OCI-LY7 (cell line): ENCODE results near the gene FERMT3. TPM values are rescaled to one million over a fixed set of nuclear protein-coding genes. Genes with fewer than 3 reads are reported as not detected.

Experiments used
- BruUV-seq: library from RNA; stranded (reverse); fragments of 400-500 nt; replicated peaks from 2 replicates; lab custom pipeline; 2021; lab: Mats Ljungman, UMichigan
- CTCF ChIA-PET: fragments of 300-600 bp; sonication (Branson Sonifier 250); formaldehyde crosslinking; loops from one replicate; lab custom pipeline; 2022; ENCODE audit warnings: antibody characterized with exemption; ENCODE audit not compliant: unreplicated experiment; lab: Charles Lee
- POLR2A ChIA-PET: fragments of 300-600 bp; sonication (Branson Sonifier 250); formaldehyde crosslinking; loops from one replicate; lab custom pipeline; 2022; ENCODE audit warnings: antibody characterized with exemption; lab: Charles Lee
- DNase-seq: peaks from one replicate; pipeline ENCODE4 v3.0.0-alpha.2; 2015; ENCODE audit warnings: low spot score
- H2AFZ ChIP-seq: fragments of 200-600 bp; sonication (generic), shearing (Covaris generic); 2 replicates; pipeline ENCODE4 v1.6.1; 2014; ENCODE audit warnings: mild to moderate bottlenecking, antibody characterized with exemption, low read length, moderate library complexity
- H3K27ac ChIP-seq: fragments of 200-600 bp; sonication (generic); 2 replicates; pipeline ENCODE4 v1.5.1; 2014; ENCODE audit warnings: mixed run types, low read depth, mild to moderate bottlenecking, moderate library complexity, low read length, inconsistent platforms; ENCODE audit not compliant: poor library complexity, severe bottlenecking
- H3K36me3 ChIP-seq: fragments of 200-600 bp; sonication (generic); 2 replicates; pipeline ENCODE4 v1.6.1; 2014; ENCODE audit warnings: mild to moderate bottlenecking, antibody characterized with exemption, low read length, moderate library complexity, mixed read lengths; ENCODE audit not compliant: insufficient read depth
- H3K4me1 ChIP-seq: fragments of 200-600 bp; sonication (generic); 2 replicates; pipeline ENCODE4 v1.5.1; 2014; ENCODE audit warnings: mild to moderate bottlenecking, low read length; ENCODE audit not compliant: insufficient read depth, poor library complexity, severe bottlenecking
- H3K4me2 ChIP-seq: fragments of 200-600 bp; sonication (generic); 2 replicates; pipeline ENCODE4 v1.6.1; 2014; ENCODE audit warnings: mild to moderate bottlenecking, low read length
- H3K4me3 ChIP-seq: fragments of 200-600 bp; sonication (generic); 2 replicates; pipeline ENCODE4 v1.5.1; 2014; ENCODE audit warnings: mild to moderate bottlenecking, low read depth, low read length; ENCODE audit not compliant: poor library complexity, severe bottlenecking
- H3K79me2 ChIP-seq: fragments of 200-600 bp; sonication (generic); 2 replicates; pipeline ENCODE4 v1.6.1; 2016; ENCODE audit warnings: low read depth, mild to moderate bottlenecking, low read length, moderate library complexity, mixed read lengths; ENCODE audit not compliant: insufficient read depth
- H3K9me2 ChIP-seq: fragments of 200-600 bp; sonication (generic); 2 replicates; pipeline ENCODE4 v1.6.1; 2016; ENCODE audit warnings: mild to moderate bottlenecking, low read length, mixed read lengths; ENCODE audit not compliant: insufficient read depth
- H3K9me3 ChIP-seq: fragments of 200-600 bp; sonication (generic); 2 replicates; pipeline ENCODE4 v1.6.1; 2014; ENCODE audit warnings: mild to moderate bottlenecking, mixed run types, low read length, mixed read lengths
- H4K20me1 ChIP-seq: fragments of 200-600 bp; sonication (generic); 2 replicates; pipeline ENCODE4 v1.6.1; 2014; ENCODE audit warnings: mild to moderate bottlenecking, antibody characterized with exemption, low read length, moderate library complexity, mixed read lengths; ENCODE audit not compliant: insufficient read depth
- EZH2phosphoT487 ChIP-seq: fragments of 200-600 bp; sonication (generic); IDR thresholded peaks from 2 replicates; pipeline ENCODE4 v1.6.1; 2018; ENCODE audit warnings: low read depth, borderline replicate concordance, mild to moderate bottlenecking, mixed run types, antibody characterized with exemption, low read length, moderate library complexity, mixed read lengths
- intact Hi-C: fragments of 100-400 bp; cut with micrococcal nuclease; formaldehyde crosslinking; loops from one replicate; pipeline ENCODE4 v1.10.0; 2022; ENCODE audit not compliant: unreplicated experiment
- total RNA-seq, 2 experiments: library from RNA; depleted of rRNA in 1 of 2; stranded (reverse); fragments of >200 nt in 1 of 2; shearing (Covaris generic) in 1 of 2; gene quantifications; 2 replicates each; pipeline ENCODE4 v1.2.3, GENCODE V29; 2014 to 2022
- TF ChIP-seq, protein P1 (sequence below): fragments of 200-600 bp; sonication (generic); conservative IDR thresholded peaks from 2 replicates; pipeline ENCODE4 v1.5.1; 2014; ENCODE audit warnings: mild to moderate bottlenecking, antibody characterized with exemption, low read length, moderate library complexity, mixed read lengths

Gene FERMT3
- total RNA-seq, 2 experiments from 2014 or later, result 120 to 201 TPM

DNA sequence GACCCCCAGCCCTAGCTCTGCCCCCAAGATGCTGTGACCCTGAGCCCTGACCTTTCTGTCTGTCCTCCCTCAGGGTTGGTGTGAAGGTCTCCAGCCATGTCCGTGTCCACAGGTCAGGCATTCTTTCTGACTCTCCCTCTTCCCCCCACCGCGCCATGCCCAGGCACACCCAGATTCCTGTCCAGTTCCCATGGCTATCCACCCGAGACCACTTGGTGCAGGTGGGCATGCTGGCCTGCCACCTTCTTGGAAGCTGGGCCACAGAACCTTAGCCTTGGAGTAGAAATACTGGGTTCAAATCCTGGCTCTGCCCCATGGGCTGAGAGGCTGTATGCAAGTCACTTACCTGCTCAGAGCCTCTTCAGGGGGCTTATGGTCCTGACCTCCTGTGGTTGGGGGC, 42.5 kb downstream of the FERMT3 start:
- intact Hi-C loops, result no loop called here
- TF ChIP-seq, protein P1, sequence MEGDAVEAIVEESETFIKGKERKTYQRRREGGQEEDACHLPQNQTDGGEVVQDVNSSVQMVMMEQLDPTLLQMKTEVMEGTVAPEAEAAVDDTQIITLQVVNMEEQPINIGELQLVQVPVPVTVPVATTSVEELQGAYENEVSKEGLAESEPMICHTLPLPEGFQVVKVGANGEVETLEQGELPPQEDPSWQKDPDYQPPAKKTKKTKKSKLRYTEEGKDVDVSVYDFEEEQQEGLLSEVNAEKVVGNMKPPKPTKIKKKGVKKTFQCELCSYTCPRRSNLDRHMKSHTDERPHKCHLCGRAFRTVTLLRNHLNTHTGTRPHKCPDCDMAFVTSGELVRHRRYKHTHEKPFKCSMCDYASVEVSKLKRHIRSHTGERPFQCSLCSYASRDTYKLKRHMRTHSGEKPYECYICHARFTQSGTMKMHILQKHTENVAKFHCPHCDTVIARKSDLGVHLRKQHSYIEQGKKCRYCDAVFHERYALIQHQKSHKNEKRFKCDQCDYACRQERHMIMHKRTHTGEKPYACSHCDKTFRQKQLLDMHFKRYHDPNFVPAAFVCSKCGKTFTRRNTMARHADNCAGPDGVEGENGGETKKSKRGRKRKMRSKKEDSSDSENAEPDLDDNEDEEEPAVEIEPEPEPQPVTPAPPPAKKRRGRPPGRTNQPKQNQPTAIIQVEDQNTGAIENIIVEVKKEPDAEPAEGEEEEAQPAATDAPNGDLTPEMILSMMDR, result no peak
- no peak for TF ChIP-seq EZH2phosphoT487
- no peak overlapping the region for H2AFZ ChIP-seq
- H3K4me2 ChIP-seq, result peak overlapping the region; percentile 24; the same call in 1 of the 2 replicates
- POLR2A ChIA-PET, result no interaction called here
- no peak overlapping the region for H3K27ac ChIP-seq
- no peak for DNase-seq
- no peaks in the 10 kb centered on the region for H3K9me2 ChIP-seq
- H3K79me2 ChIP-seq, result peaks cover 17% of the 10 kb centered on the region
- H3K9me3 ChIP-seq, result no peaks in the 10 kb centered on the region
- peaks cover 12% of the 10 kb centered on the region for H3K36me3 ChIP-seq
- CTCF ChIA-PET, result interaction anchor here (0.8 kb wide), 1 partner anchor 9 kb away, joined by 3 read pairs; no protein-coding TSS in a partner anchor
- no peak overlapping the region for H3K4me3 ChIP-seq
- no peaks in the 10 kb centered on the region for H4K20me1 ChIP-seq
- no TSS peak for BruUV-seq
- H3K4me1 ChIP-seq, result peaks cover 64% of the 10 kb centered on the region

- POLR2A ChIA-PET, result interaction anchor here (0.7 kb wide), 1 partner anchor 68 kb away, joined by 3 read pairs; the partner anchor contains the start of gene PRDX5
- Histone ChIP-seq H3K4me2 (peak overlapping the region; percentile 24; the same call in 1 of the 2 replicates), H3K4me3 (no peak overlapping the region), H2AFZ (no peak overlapping the region), H3K9me3 (no peaks in the 10 kb centered on the region), H3K9me2 (no peaks in the 10 kb centered on the region), H3K36me3 (peaks cover 5% of the 10 kb centered on the region; the same call in 1 of the 2 replicates), H3K79me2 (peaks cover 15% of the 10 kb centered on the region), H3K27ac (no peak overlapping the region), H3K4me1 (peaks cover 60% of the 10 kb centered on the region), H4K20me1 (no peaks in the 10 kb centered on the region)
- DNase-seq, result no peak
- intact Hi-C loops, result no loop called here
- CTCF ChIA-PET, result interaction anchor here (0.8 to 1.4 kb wide), 2 partner anchors 9 to 45 kb away, joined by 3 read pairs; no protein-coding TSS in a partner anchor
- TF ChIP-seq, protein P1, result no peak
- BruUV-seq, result no TSS peak
Observed at GRCh38 chr11:64249563-64250414, 43.3 kb downstream of the FERMT3 start.
